Stimulated activated CD8-positive, alpha-beta memory T cell treated with anti-CD3 and anti-CD28 coated beads, Interleukin-7, amount 100 ng/mL, for 4 hours (primary cell): ENCODE data around the gene MROH9.
"Not testable (repeated sequence)": the region's sequence is repeated elsewhere in the genome, so short reads cannot be mapped to it uniquely, and the experiment has no call there.

Source experiments
- DNase-seq, 2 donors: peaks; one replicate each; pipeline ENCODE4 v3.0.0-alpha.2; 2020; ENCODE audit warnings: low read depth in 2 of 2

Gene MROH9, protein sequence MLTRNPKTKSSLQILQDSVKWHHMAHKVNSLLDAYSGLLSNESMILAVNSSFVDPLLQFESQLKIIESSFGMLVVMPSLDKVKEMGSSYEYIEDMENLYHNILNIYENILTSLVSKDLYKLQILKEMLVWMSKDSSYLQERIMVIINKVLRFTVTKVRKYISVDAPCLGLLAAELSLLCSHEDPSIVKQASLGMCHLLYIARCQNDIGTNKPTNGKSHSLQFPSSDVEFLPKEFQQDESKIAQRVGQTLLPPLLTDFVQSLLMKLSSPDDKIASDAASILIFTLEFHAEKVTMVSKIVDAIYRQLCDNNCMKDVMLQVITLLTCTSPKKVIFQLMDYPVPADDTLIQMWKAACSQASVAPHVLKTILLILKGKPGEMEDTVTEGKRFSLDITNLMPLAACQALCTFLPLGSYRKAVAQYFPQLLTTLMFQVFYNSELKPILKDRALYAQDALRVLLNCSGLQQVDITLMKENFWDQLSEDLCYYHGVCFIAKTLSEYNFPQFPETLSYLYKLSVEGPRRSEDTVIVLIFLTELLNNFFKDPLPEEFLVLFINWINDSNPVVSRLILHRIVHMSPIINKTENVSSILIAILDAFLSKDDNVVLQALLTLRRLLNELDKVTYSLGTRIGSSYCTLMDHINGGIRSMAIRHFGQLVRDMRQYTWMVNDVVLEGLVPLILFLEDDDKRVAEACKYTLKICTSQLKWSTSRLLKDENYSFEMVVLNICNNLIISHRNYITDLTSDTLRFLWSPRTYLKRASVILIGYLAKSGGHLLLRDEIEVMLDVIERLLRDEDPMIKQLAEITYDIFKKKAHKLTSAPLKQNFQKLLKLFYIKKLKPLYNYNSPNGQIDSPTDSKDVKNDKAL

DNA sequence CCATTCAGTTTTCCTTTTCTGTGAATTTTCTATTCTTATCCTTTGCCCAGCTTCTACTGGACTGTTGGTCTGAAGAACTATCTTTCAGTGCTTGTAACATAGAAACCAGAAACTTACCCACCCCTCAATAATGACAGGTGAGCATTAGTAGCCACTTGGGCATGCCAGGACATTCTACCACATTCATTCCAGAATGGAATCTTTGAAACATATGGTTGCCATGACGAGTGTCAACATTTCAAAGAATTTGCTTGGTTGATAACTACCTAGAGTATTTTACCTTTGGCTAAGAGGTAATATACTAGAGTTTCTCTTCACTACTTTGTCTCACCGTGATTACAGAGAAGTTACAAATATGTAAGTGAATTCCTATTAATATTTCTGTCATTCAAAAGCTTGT lies at the start of gene MROH9:
MROH9 (plus strand) TSS at position 304 of the 400 bp plus-strand sequence. CDS start 10,023 bp downstream, outside the sequence.
- DNase-seq, result no peak

DNA sequence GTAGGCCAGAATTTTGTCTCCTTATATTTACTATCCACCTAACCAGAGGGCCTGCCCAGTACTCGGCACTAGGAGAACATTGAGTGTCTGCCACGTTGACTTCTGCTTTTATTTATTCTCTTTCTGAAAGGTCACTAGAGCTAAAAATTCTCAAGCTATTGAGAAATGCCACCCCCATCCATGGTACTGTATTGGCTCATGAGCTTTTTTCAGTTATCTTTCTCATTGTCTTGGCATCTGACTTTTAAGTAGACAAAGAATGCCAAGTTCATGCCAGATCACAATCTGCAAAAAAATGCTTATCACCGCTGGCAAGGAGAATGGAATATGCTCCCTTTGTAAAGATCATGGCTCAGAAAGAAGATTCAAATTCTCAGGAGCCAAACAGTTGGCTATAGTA lies 49.8 kb upstream of the MROH9 start:
- no peak for DNase-seq

DNA sequence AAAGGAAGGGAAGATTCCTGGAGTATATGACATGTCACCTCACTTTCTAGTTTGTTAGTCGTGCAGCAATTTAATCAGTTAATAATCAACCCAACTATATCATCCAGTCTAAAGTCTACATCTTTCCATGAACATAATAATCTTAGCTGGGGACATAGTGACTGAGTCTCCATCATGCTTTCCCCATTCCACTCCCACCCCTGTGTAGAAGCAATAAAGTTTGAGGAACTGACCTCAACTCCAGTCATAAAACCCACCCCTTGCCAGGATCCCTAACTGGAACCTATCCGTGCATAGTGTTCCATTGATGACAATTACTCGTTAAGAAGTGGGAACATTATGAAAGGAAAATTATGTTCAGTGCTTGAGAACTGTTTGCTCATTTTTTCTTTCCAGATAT lies 48.9 kb upstream of the MROH9 start:
- no peak for DNase-seq

DNA sequence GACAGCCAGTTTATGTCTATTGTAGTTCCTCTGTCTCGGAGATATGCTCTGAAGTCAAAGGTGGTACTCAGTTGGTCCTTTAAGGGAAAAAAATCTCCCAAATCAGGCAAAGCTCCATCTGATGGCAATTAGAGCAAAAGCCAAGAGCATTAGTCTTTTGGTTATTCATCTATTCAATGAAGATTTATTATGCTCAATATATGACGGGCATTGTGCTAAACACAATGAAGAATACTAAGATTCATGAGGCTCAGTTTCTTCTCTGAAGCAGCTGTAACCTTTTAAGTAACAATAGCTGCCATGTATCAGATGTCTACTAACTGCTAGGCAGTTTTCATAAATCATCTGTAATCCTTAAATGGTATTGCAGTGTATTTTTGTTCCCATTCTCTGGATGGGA lies 47.6 kb upstream of the MROH9 start:
- no peak for DNase-seq

DNA sequence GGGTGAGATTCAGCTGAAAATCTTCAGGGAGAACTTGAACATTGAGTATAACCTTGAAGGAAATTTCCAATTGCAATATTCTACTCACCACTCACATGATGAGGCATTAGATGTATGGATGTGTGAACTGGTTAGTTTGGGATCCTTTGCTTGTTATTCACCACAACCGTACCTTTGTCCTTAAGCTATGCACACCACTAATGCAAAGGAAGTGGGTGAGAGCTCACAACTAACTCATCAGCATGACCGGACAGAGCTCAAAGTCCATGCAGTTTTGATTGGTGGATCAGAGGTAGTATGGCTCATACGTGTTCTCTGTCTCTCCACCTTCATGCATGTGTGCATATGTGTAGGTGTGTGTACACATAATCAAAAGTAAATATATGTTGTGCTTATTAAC lies 43.5 kb upstream of the MROH9 start:
- DNase-seq, result no peak

DNA sequence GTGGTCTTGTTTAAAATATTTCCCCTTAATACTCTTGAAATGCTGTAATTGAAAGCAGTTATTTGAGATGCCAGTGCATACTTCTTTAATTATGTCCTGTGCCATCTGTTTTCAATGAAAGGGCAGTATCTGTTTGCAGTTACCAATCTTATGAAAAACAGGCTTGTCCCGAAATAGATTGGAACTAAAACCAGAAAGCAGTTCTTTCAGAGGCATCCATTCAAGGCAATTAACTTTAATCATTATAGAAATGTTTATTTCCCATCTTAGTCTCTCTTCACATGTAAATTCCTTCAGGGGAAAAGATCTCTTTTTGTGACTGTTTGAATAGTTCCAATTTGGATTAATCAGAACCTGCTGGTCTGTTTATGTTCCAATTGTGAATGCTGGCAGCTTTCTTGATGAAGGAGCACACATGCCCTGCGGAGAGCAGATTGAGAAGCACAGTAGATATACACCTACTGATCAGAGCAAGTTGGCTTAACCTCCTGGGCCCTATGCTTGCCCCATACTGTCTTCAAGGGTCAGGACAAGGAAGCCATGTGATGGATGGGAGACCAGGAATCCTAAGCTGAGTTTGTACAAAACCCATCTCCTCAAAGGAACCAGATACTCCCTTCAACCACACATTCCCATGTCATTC lies 41.6 kb upstream of the MROH9 start:
- DNase-seq, result no peak

DNA sequence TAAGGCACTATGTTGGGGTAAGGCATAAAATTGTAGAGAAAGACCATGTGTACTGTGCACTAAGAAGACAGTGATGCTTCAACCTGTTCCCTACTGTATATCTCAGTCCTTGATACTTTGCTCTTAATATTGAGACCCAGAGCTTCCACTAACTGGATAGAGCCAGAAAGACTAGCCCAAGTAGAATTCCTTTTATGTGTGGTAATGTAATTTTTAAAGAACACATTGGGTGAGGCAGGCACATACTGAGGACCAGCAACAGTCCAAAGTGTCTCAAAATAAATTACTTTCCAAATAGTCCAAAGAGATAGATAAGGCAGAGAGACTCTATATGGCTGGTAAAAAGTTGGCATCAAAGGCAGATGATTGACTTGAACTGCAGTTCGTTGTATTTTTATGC lies 31.4 kb upstream of the MROH9 start:
- no peak for DNase-seq

DNA sequence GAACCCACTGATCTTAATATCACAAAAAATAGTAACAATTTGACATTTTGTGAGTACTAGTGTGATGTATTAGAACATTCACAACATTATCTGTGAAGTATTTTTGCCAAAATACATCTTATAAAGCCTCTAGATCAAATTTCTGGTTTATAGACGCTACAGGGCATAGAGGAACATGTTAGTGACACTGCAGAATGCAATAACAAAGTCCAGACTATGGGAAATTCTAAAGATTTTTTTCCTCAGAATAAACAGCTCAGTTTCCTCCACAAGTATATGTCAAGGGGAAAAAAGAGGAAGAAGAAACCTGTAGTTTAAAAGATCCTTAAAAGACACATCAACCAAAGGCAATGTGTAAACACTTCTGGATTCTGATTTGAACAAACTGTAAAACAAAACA lies 26.4 kb upstream of the MROH9 start:
- no peak for DNase-seq

DNA sequence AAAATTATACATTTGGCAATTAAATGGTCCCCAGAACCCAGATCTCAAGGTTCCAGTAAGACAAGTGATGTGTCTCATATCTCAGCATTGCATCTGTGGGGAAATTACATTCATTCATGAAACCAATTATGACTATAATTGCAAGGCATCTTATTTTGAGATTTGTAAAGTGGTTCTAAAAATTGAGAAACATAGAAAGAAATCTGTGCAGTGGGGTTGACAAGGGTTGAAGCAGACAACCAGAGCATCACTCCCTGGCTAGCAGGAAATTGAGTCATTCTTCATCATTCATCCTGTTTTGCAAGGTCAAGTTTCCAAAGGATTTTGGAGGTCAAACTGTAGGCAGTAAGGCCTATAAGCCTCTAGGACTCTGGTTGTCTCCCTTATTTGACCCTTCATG lies 25.1 kb upstream of the MROH9 start:
- DNase-seq, result no peak

DNA sequence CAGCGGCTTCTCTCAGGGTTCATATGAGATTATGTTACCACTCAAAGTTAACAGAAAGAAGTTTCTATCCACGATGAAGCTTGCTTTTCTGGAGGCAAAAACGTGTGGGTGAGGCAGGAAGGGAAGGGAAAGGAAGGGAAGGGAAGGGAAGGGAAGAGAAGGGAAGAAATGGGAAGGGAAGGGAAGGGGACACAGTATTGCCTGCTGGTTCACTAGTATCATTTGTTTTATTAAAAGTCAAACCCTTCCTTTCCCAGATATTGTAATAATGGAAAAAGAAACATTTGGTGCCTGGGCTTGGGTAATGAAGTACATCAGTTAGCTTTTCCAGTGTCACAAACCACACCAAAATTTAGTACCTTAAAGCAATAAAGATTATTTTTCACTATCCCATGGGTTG lies 18.0 kb upstream of the MROH9 start:
- no peak for DNase-seq

DNA sequence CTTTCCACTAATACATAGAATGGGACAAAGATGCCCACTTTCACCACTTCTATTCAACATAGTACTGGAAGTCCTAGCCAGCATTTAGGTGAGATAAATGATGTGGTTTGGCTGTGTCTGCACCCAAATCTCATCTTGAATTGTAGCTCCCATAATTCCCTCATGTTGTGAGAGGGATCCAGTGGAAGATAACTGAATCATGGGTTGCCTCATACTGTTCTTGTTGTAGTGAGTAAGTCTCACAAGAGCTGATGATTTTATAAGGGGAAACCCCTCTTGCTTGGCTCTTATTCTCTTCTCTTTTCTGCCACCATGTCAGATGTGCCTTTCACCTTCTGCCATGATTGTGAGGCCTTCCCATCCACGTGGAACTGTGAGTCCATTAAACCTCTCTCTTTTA lies 10.7 kb upstream of the MROH9 start:
- not testable (repeated sequence) for DNase-seq

DNA sequence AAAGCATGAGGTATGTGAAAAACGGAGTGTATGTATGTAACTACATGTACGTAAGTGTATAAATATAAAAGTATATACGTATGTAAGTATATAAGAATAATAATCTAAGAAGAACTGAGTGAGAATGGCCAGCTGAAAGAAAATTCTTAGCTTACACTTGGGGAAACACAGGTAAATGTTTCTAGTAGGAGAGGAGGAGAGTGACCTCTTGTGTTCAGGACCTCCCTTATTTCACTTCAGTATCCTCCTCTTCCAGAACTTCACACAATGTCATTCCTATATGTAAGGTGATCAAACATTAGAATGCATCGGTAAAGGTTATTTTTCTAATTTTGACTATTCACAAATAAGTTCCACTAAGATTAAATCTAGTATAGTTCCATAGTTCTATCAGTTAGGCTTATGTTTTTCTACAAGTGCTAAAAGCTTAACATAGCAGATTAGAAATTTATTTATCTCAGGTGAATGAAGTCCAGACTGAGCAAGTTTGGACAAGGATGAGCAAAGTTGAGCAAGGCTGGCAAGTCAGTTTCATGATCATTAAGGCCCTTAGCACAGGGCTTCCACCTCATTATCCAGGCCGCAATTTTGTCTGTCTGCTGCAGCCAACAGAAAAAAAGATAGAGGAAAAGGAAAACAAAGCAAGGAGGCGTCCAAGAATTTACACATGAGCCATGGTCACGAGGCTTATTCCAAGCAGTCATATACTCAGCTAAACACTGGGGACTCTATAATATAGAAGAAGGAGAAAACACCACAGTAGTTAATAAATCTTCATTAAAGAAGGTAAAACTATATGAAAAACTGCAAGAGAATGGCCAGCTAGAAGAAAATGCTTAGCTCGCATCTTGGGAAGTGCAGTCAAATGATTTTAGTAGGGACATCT lies 7.1 kb upstream of the MROH9 start:
- DNase-seq, result no peak

DNA sequence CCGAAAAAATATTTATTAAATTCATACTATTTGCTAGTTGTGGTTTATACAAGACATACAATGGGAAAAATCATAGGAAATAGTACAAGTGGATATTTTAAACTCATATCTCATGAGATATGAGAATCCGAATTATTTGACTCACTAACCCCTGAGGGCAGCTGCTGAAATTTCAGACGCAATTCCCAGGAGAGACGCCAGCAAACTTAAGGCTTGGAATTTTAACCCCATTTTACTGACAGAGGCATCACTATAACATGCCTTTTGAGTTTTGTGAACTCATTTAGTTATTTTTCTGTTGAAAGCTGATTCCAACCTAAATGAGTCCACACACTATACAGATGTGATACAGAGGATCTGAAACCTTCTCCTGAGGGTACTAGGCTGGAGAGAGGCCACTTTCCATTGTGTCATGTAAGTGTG lies 5.9 kb upstream of the MROH9 start:
- DNase-seq, result no peak

DNA sequence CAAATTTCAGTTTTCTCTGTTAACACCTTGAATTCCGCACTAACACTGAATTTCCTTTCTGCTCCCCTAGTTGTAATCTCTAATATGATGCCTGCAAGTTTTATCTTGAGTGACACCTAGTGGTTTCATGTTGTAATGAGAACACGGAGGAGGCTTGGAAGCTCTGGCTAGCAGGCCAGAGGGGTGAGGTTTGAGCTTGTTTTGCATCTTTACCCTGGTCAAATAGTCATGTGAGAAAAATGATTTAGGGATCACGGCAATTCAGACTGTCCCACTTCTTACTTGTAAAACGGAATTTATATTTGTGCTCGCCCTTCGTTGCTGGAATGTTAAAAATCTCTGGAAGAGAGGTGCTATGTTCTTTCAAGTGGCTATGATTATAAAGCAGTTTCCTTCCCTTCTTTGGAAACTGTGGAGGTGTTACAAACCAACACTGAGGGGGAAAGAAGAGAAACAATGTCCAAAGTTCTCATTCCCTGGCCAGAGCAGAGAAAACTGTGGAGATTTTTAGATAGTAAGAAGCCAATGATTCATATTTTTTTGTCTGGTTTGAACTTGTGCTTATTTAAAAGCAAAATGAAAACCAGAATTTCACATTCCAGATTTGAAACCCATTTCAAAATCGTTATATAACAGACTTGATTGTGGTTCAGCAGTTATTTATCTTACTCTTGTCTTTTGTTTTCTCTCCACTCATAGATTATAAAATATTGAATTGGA lies 5.3 kb upstream of the MROH9 start:
- no peak for DNase-seq

DNA sequence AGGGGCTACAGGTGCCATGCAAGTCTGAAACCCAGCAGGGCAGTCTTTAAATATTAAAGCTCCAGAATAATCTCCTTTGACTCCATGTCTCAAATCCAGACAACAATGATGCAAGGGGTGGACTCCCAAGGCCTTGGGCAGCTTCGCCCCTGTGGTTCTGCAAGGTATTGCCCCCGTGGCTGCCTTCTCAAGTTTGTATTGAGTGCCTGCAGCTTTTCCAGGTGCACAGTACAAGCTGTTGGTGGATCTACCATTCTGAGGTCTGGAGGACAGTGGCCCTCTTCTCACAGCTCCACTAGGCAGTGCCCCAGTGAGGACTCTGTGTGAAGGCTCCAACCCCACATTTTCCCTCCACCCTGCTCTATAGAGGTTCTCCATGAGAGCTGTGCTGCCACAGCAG lies 3.7 kb upstream of the MROH9 start:
- no peak for DNase-seq

DNA sequence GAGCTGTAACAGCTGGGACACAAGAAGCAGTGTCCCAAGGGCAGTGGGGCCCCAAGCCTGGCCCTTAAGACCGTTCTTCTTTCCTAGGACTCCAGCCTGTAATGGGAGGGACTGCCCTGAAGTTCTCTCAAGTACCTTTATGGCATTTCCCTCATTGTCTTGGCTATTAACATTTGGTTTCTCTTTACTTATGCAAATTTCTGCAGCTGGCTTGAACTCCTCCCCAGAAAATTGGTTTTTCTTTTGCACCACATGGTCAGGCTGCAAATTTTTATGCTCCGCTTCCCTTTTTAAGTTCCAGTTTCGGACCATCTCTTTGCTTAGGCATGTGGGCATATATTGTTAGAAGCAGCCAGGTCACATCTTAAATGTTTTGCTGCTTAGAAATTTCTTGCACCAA lies 3.1 kb upstream of the MROH9 start:
- no peak for DNase-seq

DNA sequence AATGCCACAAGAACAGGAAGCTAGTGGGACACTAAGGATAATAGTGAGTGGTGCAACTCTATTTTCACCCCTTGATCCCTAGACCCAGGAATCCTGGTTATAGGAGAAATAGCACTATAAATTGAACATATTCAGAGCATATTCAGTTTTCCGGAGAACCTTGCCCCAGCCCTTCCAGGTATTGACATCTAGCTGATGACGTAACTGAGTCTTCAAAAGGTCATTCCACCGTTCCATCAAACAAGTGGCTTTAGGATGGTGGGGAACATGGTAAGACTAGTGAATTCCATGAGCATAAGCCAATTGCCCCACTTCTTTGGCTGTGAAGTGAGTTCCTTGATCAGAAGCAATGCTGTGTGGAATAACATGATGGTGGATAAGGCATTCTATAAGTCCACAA lies 2.9 kb downstream of the MROH9 start:
- DNase-seq, result no peak

DNA sequence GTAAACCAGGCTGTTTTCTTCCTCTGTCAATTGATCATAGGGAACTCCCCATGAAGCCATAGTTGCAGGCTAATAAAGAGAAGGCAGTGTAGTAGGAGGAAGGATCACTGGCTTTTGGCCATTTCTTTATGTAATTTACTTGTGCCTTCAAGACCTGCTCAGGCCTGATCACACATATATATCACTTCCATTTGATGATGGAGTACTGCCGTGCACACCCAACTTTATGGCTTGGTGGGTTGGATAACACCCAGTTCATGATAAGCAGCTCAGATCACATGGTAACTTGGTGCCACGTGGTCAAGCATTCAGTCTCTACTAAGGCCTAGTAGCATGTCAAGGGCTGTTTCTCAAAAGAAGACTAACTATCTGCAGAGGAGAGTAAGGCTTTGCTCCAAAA lies 4.1 kb downstream of the MROH9 start:
- no peak for DNase-seq

DNA sequence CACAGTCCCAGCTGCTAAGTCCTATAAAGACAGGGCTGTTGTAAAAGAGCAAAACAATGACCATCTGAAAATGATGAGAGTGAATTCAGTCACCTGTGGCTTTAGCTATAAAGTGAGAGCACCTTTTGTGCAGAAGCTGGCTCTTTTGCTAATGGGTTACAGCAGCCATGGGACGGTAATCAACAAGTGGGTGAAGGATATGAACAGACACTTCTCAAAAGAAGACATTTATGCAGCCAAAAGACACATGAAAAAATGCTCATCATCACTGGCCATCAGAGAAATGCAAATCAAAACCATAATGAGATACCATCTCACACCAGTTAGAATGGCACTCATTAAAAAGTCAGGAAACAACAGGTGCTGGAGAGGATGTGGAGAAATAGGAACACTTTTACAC lies 16.4 kb downstream of the MROH9 start:
- not testable (repeated sequence) for DNase-seq

DNA sequence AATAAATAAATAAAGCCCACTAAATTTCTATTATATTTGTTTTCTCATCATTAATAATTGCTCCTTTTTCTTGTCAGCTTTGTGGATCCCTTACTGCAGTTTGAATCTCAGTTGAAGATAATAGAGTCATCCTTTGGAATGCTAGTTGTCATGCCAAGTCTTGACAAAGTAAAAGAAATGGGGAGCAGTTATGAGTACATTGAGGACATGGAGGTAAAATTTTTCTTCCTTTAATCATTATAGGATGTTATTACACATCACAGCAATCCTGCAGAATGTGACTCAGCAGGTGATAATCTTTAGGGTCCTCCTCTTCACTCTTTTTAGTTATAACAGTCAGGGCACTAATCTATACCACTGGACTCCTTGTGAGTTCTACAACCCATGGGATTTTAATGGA lies 24.1 kb downstream of the MROH9 start:
- no peak for DNase-seq

DNA sequence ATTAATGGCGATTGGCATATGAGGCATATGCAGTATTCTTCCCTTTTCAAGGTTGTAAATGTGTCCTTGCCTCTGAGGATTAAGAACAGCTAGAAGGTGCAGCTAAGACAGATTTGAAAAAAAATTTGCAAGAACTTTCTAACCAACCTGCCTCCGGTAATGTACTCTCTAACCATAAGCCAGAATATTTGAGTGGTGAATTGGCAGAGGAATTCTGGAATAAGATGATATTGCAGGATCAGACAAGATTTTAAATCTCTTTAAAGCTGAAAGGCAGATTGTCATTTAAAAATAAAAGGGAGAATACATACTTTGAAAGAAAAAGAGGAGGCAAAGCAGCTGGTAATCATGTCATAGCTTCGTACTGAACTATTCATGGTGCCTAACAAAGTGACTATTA lies 29.2 kb downstream of the MROH9 start:
- no peak for DNase-seq
